Measurements from ENCODE around the gene TFCP2L1.

Gene TFCP2L1

GRCh38 chr2:121220995-121221394, 64.0 kb downstream of the TFCP2L1 start:
- peaks cover 0 to 24% of the 10 kb centered on the region in 2 experiments; a peak in 1 of 3 replicates for H3K36me3 ChIP-seq (ENCODE audit: control insufficient read depth in 2 of 2, insufficient read depth in 1 of 2, low read length in 2 of 2)
- ChIA-PET POLR2A (no interaction called here), CTCF (interaction anchor here (0.6 to 1.0 kb wide), 5 partner anchors 9 to 270 kb away, joined by 3 to 4 read pairs (median 3); no protein-coding TSS in a partner anchor)
- no peaks in the 10 kb centered on the region for H3K9me3 ChIP-seq (ENCODE audit: control insufficient read depth, insufficient read depth, low read depth, low read length)
- no peaks in the 10 kb centered on the region for H3K4me1 ChIP-seq (ENCODE audit: control insufficient read depth, insufficient read depth, low read length)
- no peak overlapping the region for H3K27ac ChIP-seq (ENCODE audit: extremely low read depth, low read depth, low read length)
- TF ChIP-seq ZNF214 (tag by site-specific recombination; IDR thresholded peaks at IDR 0.05; ENCODE audit: borderline replicate concordance) = no peak
- no peak for TF ChIP-seq ZNF157 (tag by site-specific recombination; IDR thresholded peaks at IDR 0.05)
- TF ChIP-seq ZNF175 (tag by site-specific recombination; IDR thresholded peaks at IDR 0.05) = no peak
- no peak for TF ChIP-seq ZNF629 (tag by site-specific recombination; IDR thresholded peaks at IDR 0.05)
- no peak for TF ChIP-seq PATZ1 (tag by site-specific recombination; IDR thresholded peaks at IDR 0.05)
- TF ChIP-seq ZNF354C (tag by site-specific recombination; IDR thresholded peaks at IDR 0.05; ENCODE audit: borderline replicate concordance, low read depth) = no peak
- no peak for TF ChIP-seq ZNF585B (tag by site-specific recombination; IDR thresholded peaks at IDR 0.05)
- TF ChIP-seq TSHZ1 (tag by site-specific recombination; IDR thresholded peaks at IDR 0.05; ENCODE audit: borderline replicate concordance) = no peak
- H3K4me3 ChIP-seq (ENCODE audit: low read depth, low read length) = no peak overlapping the region

- H3K4me1 ChIP-seq (ENCODE audit: control insufficient read depth, insufficient read depth, low read length) = no peaks in the 10 kb centered on the region
- no peak overlapping the region for H3K4me3 ChIP-seq (ENCODE audit: low read depth, low read length)
- POLR2A ChIA-PET = no interaction called here
- no peaks in the 10 kb centered on the region for H3K9me3 ChIP-seq (ENCODE audit: control insufficient read depth, insufficient read depth, low read depth, low read length)
- CTCF ChIA-PET = interaction anchor here (0.5 to 1.2 kb wide), 2 partner anchors 14 to 324 kb away, joined by 4 read pairs; no protein-coding TSS in a partner anchor
- H3K27ac ChIP-seq (ENCODE audit: extremely low read depth, low read depth, low read length) = no peak overlapping the region
- peaks cover 0 to 20% of the 10 kb centered on the region in 2 experiments; a peak in 1 of 3 replicates for H3K36me3 ChIP-seq (ENCODE audit: control insufficient read depth in 2 of 2, insufficient read depth in 1 of 2, low read length in 2 of 2)
- no peak for TF ChIP-seq ZNF24 (tag by site-specific recombination; IDR thresholded peaks at IDR 0.05)
- no peak for TF ChIP-seq ZNF623 (tag by site-specific recombination; IDR thresholded peaks at IDR 0.05)
- TF ChIP-seq ZNF302 (tag by site-specific recombination; IDR thresholded peaks at IDR 0.05; ENCODE audit: low read depth) = no peak
- no peak for TF ChIP-seq GFI1B (tag by site-specific recombination; IDR thresholded peaks at IDR 0.05)
- TF ChIP-seq KLF17 (tag by site-specific recombination; IDR thresholded peaks at IDR 0.05) = no peak
- no peak for TF ChIP-seq ZFP3 (tag by site-specific recombination; IDR thresholded peaks at IDR 0.05; ENCODE audit: low read depth)
- no peak for TF ChIP-seq ZXDB (tag by site-specific recombination; IDR thresholded peaks at IDR 0.05)
- TF ChIP-seq ZNF664 (tag by site-specific recombination; IDR thresholded peaks at IDR 0.05) = no peak
- no peak for TF ChIP-seq ZBTB17 (tag by site-specific recombination; IDR thresholded peaks at IDR 0.05)
- TF ChIP-seq ZNF510 (tag by site-specific recombination; IDR thresholded peaks at IDR 0.05; ENCODE audit: insufficient replicate concordance) = no peak
Measured at GRCh38 chr2:121219866-121220265, 65.1 kb downstream of the TFCP2L1 start.
